HepG2 (cell line): Measurements from ENCODE around the gene CYP19A1.

Source experiments
- ATF2 ChIP-seq: sonication (generic); formaldehyde crosslinking; IDR thresholded peaks from 2 replicates; pipeline ENCODE4 v1.4.0; 2020; ENCODE audit warnings: missing genetic modification reagents
- KLF11 ChIP-seq: IDR thresholded peaks from 2 replicates; pipeline ENCODE4 v1.6.1; 2016; ENCODE audit warnings: missing compliant biosample characterization
- MXI1 ChIP-seq: IDR thresholded peaks from 3 replicates; pipeline ENCODE4 v1.6.1; 2012; ENCODE audit warnings: low read depth, low read length, inconsistent platforms, borderline replicate concordance
- SUZ12 ChIP-seq: fragments of 150-350 bp; IDR thresholded peaks from 2 replicates; pipeline ENCODE4 v1.6.1; 2014; ENCODE audit warnings: low read depth, low read length
- USF2 ChIP-seq, 2 experiments: sonication (generic) in 1 of 2; formaldehyde crosslinking in 1 of 2; IDR thresholded peaks; 2 replicates each; pipeline versions ENCODE4 v1.5.1 to v1.6.1; 2011 to 2020; ENCODE audit warnings: borderline replicate concordance in 1 of 2, low read depth in 1 of 2, low read length in 1 of 2, mild to moderate bottlenecking in 1 of 2, missing genetic modification reagents in 1 of 2, moderate library complexity in 1 of 2
- ZNF281 ChIP-seq: sonication (generic); formaldehyde crosslinking; IDR thresholded peaks from 2 replicates; pipeline ENCODE4 v1.4.0; 2020; ENCODE audit warnings: missing genetic modification reagents, borderline replicate concordance
- ZNF44 ChIP-seq: sonication (generic); formaldehyde crosslinking; IDR thresholded peaks from 2 replicates; pipeline ENCODE4 v1.5.1; 2020; ENCODE audit warnings: mild to moderate bottlenecking, missing genetic modification reagents
- TF ChIP-seq, protein P1 (sequence below): sonication (generic); formaldehyde crosslinking; IDR thresholded peaks from 2 replicates; pipeline ENCODE4 v1.5.1; 2020; ENCODE audit warnings: mild to moderate bottlenecking, missing genetic modification reagents
- TF ChIP-seq, protein P2 (sequence below): sonication (generic); formaldehyde crosslinking; IDR thresholded peaks from 2 replicates; pipeline ENCODE4 v1.4.0; 2020; ENCODE audit warnings: missing genetic modification reagents

- TF ChIP-seq ZNF281 (CRISPR knock-in tag) = no peak
- no peak for TF ChIP-seq ATF2 (CRISPR knock-in tag)
- TF ChIP-seq, protein P1, sequence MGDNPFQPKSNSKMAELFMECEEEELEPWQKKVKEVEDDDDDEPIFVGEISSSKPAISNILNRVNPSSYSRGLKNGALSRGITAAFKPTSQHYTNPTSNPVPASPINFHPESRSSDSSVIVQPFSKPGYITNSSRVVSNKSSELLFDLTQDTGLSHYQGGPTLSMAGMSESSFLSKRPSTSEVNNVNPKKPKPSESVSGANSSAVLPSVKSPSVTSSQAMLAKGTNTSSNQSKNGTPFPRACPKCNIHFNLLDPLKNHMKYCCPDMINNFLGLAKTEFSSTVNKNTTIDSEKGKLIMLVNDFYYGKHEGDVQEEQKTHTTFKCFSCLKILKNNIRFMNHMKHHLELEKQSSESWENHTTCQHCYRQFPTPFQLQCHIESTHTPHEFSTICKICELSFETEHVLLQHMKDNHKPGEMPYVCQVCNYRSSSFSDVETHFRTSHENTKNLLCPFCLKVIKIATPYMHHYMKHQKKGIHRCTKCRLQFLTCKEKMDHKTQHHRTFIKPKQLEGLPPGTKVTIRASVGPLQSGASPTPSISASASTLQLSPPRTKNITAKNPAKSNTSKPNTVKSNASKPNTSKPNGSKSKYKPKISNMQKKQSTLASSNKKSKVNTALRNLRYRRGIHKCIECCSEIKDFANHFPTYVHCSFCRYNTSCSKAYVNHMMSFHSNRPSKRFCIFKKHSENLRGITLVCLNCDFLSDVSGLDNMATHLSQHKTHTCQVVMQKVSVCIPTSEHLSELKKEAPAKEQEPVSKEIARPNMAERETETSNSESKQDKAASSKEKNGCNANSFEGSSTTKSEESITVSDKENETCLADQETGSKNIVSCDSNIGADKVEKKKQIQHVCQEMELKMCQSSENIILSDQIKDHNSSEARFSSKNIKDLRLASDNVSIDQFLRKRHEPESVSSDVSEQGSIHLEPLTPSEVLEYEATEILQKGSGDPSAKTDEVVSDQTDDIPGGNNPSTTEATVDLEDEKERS = no peak
- no peak for TF ChIP-seq KLF11 (CRISPR knock-in tag)
- TF ChIP-seq, protein P2, sequence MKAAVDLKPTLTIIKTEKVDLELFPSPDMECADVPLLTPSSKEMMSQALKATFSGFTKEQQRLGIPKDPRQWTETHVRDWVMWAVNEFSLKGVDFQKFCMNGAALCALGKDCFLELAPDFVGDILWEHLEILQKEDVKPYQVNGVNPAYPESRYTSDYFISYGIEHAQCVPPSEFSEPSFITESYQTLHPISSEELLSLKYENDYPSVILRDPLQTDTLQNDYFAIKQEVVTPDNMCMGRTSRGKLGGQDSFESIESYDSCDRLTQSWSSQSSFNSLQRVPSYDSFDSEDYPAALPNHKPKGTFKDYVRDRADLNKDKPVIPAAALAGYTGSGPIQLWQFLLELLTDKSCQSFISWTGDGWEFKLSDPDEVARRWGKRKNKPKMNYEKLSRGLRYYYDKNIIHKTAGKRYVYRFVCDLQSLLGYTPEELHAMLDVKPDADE (CRISPR knock-in tag) = no peak
- no peak for TF ChIP-seq USF2 (IDR thresholded peaks at IDR 0.05; ENCODE audit: low read depth, low read length)
- TF ChIP-seq USF2 (CRISPR knock-in tag; IDR thresholded peaks at IDR 0.05; ENCODE audit: borderline replicate concordance) = no peak
- no peak for TF ChIP-seq ZNF44 (CRISPR knock-in tag)
- TF ChIP-seq MXI1 = no peak
- no peak for TF ChIP-seq SUZ12
Measured at GRCh38 chr15:51302480-51302879, 35.9 kb downstream of the CYP19A1 start.
